CD4-positive, alpha-beta T cell (primary cell): ENCODE measurements around the gene FNDC8. TPM values are rescaled to one million over a fixed set of nuclear protein-coding genes. Genes with fewer than 3 reads are reported as not detected.

Experiments used
- ATAC-seq: fragments of 200-7000 bp; cut with Tn5 transposase; one replicate; pipeline ENCODE4 v1.10.0; 2022; ENCODE audit warnings: mild to moderate bottlenecking; ENCODE audit not compliant: poor library complexity
- CTCF ChIA-PET: fragments of 350-600 bp; sonication (Branson Sonifier 250); formaldehyde crosslinking; loops from one replicate; lab custom pipeline; 2021; ENCODE audit warnings: antibody characterized with exemption, inconsistent platforms; lab: Charles Lee
- POLR2A ChIA-PET: fragments of 350-600 bp; sonication (Branson Sonifier 250); formaldehyde crosslinking; loops from one replicate; lab custom pipeline; 2021; ENCODE audit warnings: antibody characterized with exemption, inconsistent platforms; lab: Charles Lee
- DNase-seq, 14 experiments: peaks; one replicate each; pipeline ENCODE4 v3.0.0-alpha.2; 2013 to 2020; ENCODE audit warnings: mixed read lengths in 2 of 14
- H3K27ac ChIP-seq, 2 donors: one replicate each; pipeline versions ENCODE4 v1.5.1 to v1.7.0; 2013; ENCODE audit warnings: low read length in 2 of 2, low read depth in 1 of 2, mild to moderate bottlenecking in 1 of 2
- H3K27me3 ChIP-seq, 2 experiments: 1 replicate in 1 of 2; 2 replicates in 1 of 2; pipeline versions ENCODE4 v1.6.1 to v1.7.0; 2013; ENCODE audit warnings: low read length in 2 of 2, control low read depth in 1 of 2, mild to moderate bottlenecking in 1 of 2, moderate library complexity in 1 of 2; ENCODE audit not compliant: insufficient read depth in 2 of 2, control insufficient read depth in 1 of 2
- H3K36me3 ChIP-seq: one replicate; pipeline ENCODE4 v1.6.1; 2013; ENCODE audit warnings: low read length, control low read depth; ENCODE audit not compliant: insufficient read depth
- H3K4me1 ChIP-seq: one replicate; pipeline ENCODE4 v1.6.1; 2013; ENCODE audit warnings: low read length, control low read depth; ENCODE audit not compliant: insufficient read depth
- H3K4me3 ChIP-seq: one replicate; pipeline ENCODE4 v1.5.1; 2013; ENCODE audit warnings: mild to moderate bottlenecking, low read length, moderate library complexity
- H3K9me3 ChIP-seq, 2 experiments: 1 replicate in 1 of 2; 2 replicates in 1 of 2; pipeline versions ENCODE4 v1.6.1 to v1.7.0; 2013; ENCODE audit warnings: low read length in 2 of 2, mild to moderate bottlenecking in 2 of 2, control low read depth in 1 of 2, moderate library complexity in 1 of 2; ENCODE audit not compliant: control insufficient read depth in 1 of 2, insufficient read depth in 1 of 2
- H3K27ac Mint-ChIP-seq: one replicate; pipeline ENCODE4 v1.8.0; 2020; ENCODE audit warnings: mixed read lengths
- H3K27me3 Mint-ChIP-seq: one replicate; pipeline ENCODE4 v1.8.0; 2021; ENCODE audit warnings: mixed read lengths
- H3K36me3 Mint-ChIP-seq: one replicate; pipeline ENCODE4 v1.8.0; 2021; ENCODE audit warnings: low read depth, mixed read lengths
- H3K4me1 Mint-ChIP-seq: one replicate; pipeline ENCODE4 v1.8.0; 2021; ENCODE audit warnings: low read depth, mixed read lengths
- H3K4me3 Mint-ChIP-seq: one replicate; pipeline ENCODE4 v1.8.0; 2020; ENCODE audit warnings: mild to moderate bottlenecking, mixed read lengths
- H3K9me3 Mint-ChIP-seq: one replicate; pipeline ENCODE4 v1.8.0; 2020; ENCODE audit warnings: mixed read lengths
- CTCF ChIP-seq: fragments of 200-600 bp; IDR thresholded peaks from one replicate; pipeline ENCODE4 v1.8.0; 2022; ENCODE audit warnings: antibody characterized with exemption, mild to moderate bottlenecking
- intact Hi-C, 2 experiments: fragments of 100-400 bp; cut with DNase I in 1 of 2; cut with micrococcal nuclease in 1 of 2; formaldehyde crosslinking; loops; one replicate each; pipeline versions ENCODE4 v1.15.1 to v1.9.0; 2023 to 2025; cut with DNase I, micrococcal nuclease
- total RNA-seq, 174 experiments: library from RNA in 2 of 174; stranded (reverse) in 2 of 174; gene quantifications; one replicate each; pipeline ENCODE4 v1.2.3 and lab custom pipeline; 2021 to 2026

Gene FNDC8
- total RNA-seq, 2 experiments from 2014 or later = not detected

- Mint-ChIP-seq H3K27ac (no peak overlapping the region), H3K36me3 (peaks cover 24% of the 10 kb centered on the region), H3K27me3 (no peaks in the 10 kb centered on the region), H3K4me3 (no peak overlapping the region), H3K4me1 (no peaks in the 10 kb centered on the region), H3K9me3 (no peaks in the 10 kb centered on the region)
- TF ChIP-seq CTCF = no peak
- Histone ChIP-seq H3K4me1 (no peaks in the 10 kb centered on the region), H3K27me3 (no peaks in the 10 kb centered on the region), H3K4me3 (no peak overlapping the region), H3K9me3 (no peaks in the 10 kb centered on the region), H3K27ac (no peak overlapping the region), H3K36me3 (peaks cover 21% of the 10 kb centered on the region)
- ChIA-PET CTCF (no interaction called here), POLR2A (no interaction called here)
- DNase-seq (no peak), ATAC-seq (no peak)
- intact Hi-C loops = no loop called here
Measured at GRCh38 chr17:35127751-35128514, 6.5 kb downstream of the FNDC8 start.

DNA sequence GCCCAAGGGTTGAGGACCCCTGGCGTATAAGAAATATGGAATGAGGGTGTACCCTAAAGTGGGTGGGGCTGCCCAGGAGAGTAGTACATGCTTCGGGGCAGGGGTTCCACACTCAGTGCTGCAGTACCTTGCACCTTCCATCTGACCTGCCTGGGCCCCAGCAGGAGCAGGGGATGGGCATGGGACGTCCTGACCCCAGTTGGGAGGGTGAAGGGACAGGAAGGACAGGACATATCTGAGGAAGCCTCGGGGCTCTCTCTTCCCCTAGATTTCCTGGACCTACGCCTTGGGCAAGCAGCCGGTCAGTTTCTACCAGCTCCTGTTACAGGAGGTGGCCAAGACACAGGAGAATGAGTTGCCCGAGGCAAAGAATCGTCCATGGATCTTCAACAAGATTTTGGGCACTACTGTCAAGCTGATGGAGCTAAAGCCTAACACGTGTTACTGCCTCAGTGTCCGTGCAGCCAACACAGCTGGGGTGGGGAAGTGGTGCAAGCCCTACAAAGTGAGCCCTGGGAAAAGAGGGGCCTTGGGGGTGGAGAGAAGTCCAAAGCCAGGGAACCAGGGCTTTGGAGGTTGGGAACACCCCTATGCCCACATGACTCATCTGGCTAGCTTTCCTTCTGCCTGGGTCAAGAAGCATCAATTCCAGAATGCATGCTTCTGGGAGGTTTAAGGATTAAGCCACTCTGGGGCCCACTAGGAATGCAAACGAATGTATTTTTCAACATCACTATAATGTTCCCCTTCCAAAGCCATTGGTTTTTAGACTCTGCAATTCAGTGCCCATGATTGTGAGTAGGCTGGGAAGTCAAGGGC lies 7.9 kb downstream of the FNDC8 start:
- Histone ChIP-seq H3K4me3 (no peak overlapping the region), H3K4me1 (no peaks in the 10 kb centered on the region), H3K27me3 (no peaks in the 10 kb centered on the region), H3K27ac (no peak overlapping the region), H3K36me3 (peaks cover 36% of the 10 kb centered on the region), H3K9me3 (no peaks in the 10 kb centered on the region)
- ATAC-seq = no peak
- intact Hi-C loops = no loop called here
- H3K27me3 Mint-ChIP-seq = no peaks in the 10 kb centered on the region
- no peak for DNase-seq
- H3K4me3 Mint-ChIP-seq = no peak overlapping the region
- H3K36me3 Mint-ChIP-seq = peaks cover 38% of the 10 kb centered on the region
- H3K27ac Mint-ChIP-seq = no peak overlapping the region
- TF ChIP-seq CTCF = no peak
- ChIA-PET CTCF (no interaction called here), POLR2A (no interaction called here)
- no peaks in the 10 kb centered on the region for H3K9me3 Mint-ChIP-seq
- H3K4me1 Mint-ChIP-seq = no peaks in the 10 kb centered on the region

- no peaks in the 10 kb centered on the region for H3K9me3 ChIP-seq
- intact Hi-C loops = no loop called here
- no peak overlapping the region for H3K27ac Mint-ChIP-seq
- H3K4me1 Mint-ChIP-seq = no peaks in the 10 kb centered on the region
- no peak for TF ChIP-seq CTCF
- H3K36me3 Mint-ChIP-seq = peaks cover 44% of the 10 kb centered on the region
- no peaks in the 10 kb centered on the region for H3K27me3 ChIP-seq
- DNase-seq (no peak), ATAC-seq (no peak)
- H3K27me3 Mint-ChIP-seq = no peaks in the 10 kb centered on the region
- H3K9me3 Mint-ChIP-seq = no peaks in the 10 kb centered on the region
- H3K4me3 ChIP-seq = no peak overlapping the region
- ChIA-PET CTCF (interaction anchor here (1.4 kb wide), 1 partner anchor 634 kb away, joined by 4 read pairs; no protein-coding TSS in a partner anchor), POLR2A (no interaction called here)
- peaks cover 41% of the 10 kb centered on the region for H3K36me3 ChIP-seq
- H3K4me3 Mint-ChIP-seq = no peak overlapping the region
- no peak overlapping the region for H3K27ac ChIP-seq
- no peaks in the 10 kb centered on the region for H3K4me1 ChIP-seq
Measured at GRCh38 chr17:35129973-35130351, 8.5 kb downstream of the FNDC8 start.
